ENCODE measurements around the gene LANCL2.
"Not testable (repeated sequence)": the region's sequence is repeated elsewhere in the genome, so short reads cannot be mapped to it uniquely, and the experiment has no call there.

Gene LANCL2

DNA sequence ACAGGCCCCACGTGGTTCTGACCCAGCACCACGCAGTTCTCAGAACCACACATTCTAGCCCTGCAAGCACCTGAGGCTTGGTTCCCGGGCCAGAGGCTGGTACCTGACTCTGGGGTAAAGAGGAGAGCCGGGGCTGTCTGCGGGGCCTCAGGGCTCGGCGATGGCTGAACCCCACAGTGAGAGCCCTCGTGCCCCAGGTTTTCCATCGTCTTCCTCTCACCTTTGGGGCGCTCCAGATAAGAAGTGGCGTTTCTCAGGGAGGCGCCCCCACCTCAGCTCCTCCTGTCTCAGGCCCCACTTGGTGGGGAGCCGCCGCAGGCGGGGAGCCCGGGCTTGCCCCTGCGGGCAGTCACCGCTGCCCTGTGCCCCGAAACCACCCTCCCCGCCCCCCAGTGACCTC is 2.2 kb upstream of the LANCL2 start:
- DNase-seq = no peak

DNA sequence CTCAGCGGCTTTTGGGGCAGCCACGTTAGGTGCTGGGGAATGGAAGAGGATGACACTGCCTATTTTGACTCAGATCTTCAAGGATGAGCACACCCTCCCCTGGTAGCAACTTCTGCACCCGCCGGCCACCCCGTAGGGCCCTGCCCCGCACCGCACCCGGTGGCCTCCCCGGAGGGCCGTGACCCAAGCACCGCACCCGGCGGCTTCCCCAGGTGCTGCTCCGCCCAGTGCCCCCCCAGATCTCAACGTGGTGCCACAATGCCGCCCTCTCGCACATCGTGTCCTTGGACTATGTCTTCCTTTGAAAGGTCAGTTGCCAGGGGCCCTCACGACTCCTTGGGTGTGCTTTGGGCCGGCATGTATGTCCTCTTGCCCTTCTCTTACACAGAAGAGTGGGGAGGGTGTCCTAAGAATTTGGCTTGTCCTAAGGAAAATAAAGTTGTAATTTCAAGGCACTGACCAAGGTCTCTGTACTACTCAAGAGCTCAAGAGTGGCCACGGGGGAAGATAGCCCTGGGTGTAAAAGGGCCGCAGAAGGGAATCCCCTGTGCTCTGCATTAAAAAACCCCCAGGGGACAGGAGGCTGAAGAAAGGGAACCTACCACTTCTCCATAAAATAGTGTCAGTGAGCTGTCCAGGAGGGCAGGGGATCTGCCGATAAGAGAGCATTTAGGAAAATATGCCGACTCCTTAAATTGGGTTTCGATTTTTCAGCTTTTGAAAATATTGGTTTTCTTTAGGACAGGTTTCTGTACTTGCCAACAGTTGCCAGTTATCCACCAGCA is 1.6 kb upstream of the LANCL2 start:
- DNase-seq = no peak

DNA sequence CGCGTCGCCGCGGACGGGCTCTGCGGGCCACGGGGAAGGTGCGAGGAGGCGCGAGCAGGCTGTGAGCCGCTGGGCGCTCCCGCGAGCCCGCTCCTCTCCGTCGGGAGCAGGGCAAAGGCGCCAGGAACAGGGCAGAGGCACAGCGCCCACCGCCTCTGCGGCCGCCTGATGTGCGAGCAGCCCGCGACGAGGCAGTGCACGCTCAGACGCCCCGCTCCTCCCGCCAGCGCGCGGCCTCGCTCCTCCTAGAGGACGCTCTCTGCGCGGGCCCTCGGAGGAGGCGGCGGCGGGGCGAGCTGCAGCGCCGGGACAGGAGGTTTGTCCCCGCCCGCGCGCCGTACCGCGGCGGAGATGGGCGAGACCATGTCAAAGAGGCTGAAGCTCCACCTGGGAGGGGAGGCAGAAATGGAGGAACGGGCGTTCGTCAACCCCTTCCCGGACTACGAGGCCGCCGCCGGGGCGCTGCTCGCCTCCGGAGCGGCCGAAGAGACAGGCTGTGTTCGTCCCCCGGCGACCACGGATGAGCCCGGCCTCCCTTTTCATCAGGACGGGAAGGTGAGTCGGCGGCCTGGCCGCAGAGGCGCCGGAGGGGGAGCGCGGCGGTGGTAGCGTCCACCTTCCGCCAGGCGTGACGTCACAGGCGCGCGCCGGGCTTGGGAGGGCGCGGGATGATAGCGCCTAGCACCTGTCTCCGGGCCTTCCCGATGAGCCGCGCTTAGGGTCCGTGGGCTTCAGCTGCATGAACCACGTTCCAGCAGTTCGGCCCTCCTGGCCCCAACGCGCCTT is 731 bp downstream of the LANCL2 start:
- peak; percentile 93 for DNase-seq

DNA sequence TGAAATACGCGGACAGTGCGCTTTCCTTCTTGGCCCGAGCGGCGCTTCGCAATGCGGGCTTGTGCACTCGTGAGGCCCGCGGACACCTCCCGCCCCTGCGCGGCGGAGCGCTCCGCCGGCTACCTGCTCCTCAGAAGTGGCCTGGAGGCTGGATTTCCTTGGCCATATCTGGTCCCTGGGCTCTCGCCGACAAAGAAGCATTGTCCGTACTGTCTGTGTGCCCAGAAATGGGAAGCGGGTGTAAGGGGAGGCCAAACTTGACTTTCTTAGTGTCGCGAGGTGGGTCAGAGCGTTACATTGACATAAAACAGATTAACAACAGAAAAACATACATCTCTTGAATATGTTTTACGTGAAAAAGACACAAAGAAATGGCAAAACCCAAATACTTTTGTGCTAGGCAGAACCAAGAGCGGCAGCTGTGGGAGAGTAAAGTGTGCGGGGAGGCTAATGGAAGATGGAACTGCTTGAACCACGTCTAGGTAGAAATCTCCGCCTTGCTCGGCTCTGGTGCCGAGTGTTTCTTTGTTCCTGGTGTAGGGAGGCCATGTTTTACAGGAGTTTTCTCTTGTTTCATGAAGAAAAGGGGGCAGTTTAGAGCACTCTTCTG is 1.4 kb downstream of the LANCL2 start:
- no peak for DNase-seq

DNA sequence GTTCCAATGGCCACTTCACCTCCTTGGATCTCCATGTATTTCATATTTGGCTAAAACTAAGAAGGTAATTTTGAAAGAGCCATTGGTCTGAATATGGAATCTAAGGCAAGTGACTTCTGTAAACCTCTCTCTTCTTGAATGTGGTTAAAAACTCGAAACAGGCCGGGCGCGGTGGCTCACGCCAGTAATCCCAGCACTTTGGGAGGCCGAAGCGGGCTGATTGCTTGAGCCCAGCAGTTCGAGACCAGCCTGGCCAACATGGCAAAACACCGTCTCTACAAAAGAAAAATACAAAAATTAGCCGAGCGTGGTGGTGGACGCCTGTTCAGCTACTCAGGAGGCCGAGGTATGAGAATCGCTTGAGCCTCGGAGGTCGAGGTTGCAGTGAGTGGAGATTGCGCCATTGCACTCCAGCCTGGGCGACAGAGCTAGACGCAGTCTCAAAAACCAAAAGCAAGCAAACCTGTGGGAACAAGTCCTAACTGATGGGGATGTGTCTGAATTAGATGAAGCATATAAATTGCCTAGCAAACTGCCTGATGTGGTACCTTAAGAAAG is 2.2 kb downstream of the LANCL2 start:
- DNase-seq = no peak

DNA sequence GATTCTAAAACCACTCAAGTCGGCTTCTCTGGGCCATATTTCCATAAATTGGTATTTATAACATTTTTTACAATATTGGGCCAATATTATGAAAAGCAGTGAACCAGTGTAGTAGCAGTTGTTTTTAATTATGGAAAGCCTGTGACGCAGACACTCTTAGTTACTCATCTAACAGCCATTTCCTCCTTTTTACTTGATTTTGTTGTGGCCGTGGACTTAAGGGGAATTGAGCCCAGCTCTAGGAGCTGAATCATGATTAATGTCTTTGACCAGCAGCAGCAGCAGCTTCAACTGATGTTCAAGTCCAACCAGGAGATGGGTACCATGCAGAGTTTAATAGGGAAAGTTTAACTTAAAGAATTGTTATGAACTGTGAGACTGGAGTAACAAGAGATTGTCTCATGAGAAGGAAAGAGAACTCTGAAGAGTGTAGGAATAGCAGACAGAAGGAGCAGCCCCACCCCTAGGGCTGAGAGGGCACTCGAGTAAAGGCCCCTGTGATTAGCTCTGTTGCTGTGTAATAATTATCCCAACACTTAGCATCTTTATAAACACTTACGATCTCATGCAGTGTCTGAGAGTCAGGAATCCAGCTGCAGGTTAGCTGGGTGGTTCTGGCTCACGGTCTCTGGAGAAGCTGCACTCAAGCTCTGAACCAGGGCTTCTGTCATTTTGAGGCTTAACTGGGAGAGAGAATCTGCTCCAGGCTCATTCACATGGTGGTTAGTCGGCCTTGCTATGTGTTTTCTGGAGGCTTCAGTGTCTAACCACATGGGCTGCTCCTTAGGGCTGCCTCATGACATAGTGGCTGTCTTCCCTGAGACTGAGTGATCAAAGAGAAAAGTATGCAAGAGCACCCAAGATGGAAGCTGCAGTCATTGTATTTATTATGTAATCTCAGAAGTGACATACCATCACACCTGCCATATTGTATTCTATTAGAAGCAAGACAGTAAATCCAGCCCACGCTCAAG is 4.6 kb downstream of the LANCL2 start:
- DNase-seq = no peak

DNA sequence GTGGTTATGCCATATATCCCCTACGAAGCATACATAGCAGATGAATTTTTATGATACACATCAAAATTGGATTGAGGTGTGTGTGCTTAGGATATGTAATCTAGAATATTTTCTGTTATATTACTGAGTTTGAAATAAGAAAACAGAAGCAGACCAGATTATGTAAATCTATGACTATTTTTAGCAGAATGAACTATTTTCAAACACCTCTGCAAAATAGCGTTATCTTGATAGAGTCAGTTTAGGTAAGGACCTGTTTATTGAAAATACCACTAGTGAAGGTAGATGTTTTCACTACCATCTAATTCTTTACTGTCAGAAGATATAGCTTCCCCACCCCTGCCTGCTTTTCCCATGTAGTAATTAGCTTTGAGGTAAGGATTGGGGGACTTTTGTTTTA is 9.1 kb downstream of the LANCL2 start:
- no peak for DNase-seq

DNA sequence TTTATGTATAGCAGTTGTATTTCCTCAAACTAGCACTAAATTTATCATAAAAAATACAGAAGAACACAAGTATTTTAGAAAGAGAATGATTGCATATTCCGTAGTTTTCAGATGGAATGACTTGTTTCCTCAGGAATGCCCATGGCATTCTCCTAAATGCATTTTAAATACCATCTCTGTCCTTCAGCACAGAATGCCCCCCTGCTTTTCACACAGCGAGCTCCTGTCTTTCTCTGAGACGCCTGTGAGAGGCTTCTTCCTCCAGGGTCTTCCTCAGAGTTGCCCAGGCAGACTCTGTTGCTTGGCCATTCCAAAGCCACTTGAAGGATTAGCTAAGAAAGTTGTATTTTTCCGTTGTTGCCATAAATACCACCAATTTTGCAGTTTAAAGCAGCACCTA is 10.1 kb downstream of the LANCL2 start:
- DNase-seq = no peak

DNA sequence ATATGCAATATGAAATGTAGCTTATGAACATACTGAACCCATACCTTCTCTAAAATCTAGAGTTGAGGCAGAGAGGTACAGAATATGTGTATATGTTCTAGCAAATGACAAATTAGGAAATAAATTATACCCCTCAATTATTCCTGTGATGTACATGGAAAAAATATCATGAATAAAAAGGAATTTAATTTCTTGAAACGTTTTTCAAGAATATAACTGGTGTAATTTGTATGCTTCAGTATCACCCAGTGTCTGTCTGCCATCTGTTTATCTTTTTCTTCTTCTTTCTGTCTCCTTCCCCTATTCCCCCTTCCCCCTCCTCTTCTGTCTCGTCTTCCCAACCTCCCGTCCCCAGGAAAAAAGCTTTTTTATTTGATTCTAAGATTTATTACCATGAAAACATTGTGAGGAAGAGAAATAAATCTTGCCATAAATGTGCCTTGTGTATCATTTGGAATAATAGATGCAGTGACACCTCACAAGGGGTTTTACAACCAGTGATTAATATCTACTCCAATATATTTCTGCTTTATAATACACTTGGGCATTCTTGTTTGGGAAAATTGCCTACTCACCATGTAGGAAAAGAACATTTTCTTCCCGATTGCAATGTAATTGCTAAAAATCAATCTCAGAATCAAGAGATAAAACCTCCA is 12.2 kb downstream of the LANCL2 start:
- no peak for DNase-seq

DNA sequence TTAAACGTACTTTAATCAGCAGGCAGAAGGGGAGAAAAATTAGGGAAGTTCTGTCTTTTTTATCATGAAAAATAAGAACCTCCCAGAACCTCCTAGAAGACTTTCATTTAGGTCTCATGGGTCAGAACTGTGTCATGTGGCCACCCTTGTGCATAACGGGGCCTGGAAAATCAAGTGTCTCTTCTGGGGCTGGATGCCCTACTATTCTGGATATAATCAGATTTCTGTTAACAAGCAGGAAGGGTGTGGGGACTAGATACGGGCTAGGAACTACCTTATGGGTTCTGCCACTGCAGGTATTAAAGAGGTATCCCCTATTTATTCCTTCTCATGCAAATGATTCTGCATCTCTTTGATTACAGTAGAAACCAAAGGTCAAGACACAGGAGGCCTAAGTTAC is 14.1 kb downstream of the LANCL2 start:
- DNase-seq = no peak

DNA sequence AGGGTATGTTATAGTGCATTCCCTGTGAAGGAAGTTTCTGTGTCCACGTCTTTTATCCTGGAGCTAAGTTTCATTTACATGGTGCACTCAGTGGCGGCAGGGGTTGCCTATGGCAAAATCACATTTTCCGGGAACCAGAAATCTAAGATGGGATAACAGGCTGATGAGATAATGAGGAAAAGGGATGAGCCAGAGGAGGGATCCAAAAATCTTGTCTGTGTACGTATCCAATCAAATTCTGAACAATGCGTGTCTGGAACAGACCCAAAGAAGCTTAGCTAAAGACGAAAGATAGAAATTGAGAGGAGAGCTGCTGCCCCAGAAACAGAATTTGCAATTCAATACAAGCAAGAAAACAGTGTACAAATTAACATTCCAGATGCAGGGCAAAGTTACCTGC is 16.1 kb downstream of the LANCL2 start:
- no peak for DNase-seq

DNA sequence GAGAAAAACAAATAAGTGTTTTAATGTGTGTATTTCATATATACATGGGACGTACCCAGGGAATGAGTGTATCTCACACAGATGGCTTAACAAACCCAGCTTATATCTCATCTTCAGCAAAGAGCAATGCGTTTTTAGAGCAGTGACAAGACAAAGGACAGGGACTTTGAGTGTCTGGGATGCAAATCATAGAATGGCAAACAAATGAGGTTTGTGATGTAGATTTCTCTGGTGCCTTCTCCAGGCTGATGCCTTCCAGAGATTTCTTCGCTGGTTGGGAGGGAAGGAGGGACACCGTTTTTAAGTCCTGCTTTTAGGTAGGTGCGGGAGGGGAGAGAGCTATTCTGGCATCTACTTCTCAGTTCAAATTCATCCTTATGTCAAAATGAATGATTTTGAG is 16.6 kb downstream of the LANCL2 start:
- no peak for DNase-seq

DNA sequence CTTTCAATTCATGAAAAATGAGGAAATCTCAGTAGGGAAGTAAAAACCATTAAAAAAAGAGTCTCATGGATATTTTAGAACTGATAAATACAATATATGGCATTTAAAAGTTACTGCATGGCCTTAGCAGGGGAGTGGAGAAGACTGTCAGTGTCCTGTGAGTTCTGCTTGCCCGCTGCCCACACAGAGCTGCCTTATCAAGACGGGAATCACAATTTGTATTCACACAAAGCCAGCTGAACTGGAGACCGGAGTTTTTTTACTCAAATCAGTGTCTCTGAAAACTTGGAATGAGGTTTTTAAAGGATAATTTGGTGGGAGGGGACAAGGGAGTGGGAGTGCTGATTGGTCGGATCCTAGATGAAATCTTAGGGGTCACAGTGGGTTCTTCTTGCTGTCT is 17.1 kb downstream of the LANCL2 start:
- DNase-seq = no peak

DNA sequence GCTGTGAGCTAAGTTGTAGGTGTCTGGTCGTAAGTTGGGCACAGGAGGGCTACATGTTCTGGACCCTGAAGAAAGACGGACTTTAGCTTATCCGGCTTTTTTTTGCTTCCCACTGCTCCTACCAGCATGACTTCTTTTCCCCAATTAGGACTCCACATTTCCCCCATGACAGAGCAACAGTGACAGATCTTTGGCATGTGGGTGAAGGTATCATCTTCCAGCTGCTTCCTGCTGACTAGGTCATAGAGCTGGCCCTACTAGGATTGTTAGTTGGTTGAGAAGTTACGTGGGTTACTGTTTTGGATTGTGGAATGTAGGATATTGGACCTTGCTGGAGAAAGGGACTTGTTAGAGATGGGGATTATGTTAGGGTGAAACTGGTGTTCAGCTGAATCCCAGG is 21.4 kb downstream of the LANCL2 start:
- no peak for DNase-seq

DNA sequence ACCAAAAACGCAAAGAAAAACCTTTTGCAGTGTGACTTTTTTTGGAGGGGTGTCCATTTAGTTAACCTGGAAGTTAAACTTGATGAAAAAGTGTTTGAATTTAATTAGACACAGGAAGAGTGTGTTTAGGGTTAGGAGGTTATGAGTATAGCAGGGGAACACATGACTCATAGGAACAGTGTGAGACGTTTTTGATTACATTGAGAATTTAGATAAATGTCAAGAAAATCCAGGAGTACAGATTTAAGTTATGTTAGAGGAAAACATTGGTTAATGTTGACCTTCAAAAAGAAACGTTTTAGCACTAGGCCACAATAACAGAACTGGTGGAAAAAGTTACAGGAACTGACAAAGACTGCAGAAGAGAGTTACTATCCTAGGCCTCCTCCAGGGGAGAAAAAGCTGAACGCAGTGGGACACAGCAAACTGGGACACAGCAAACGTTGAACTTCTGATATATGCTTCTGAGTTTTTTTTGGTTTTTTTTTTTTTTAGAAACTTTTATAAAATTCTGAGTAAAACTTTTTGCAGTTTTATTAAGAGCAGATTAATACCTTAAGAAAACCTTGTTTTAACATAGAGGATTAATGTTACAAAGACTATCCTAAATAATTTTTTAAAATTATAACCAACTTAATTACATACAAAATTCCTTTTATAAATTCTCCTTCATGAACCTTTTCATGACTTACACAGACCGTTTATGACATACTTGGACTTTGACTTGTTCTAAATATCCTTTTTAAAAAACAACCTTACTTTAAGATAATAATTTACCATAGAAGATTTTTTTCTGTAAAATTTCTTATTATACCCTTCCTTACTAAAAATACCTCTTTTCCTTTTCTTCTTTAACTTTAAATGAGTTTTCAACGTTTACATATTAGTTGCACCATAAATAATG is 22.2 kb downstream of the LANCL2 start:
- DNase-seq = no peak

DNA sequence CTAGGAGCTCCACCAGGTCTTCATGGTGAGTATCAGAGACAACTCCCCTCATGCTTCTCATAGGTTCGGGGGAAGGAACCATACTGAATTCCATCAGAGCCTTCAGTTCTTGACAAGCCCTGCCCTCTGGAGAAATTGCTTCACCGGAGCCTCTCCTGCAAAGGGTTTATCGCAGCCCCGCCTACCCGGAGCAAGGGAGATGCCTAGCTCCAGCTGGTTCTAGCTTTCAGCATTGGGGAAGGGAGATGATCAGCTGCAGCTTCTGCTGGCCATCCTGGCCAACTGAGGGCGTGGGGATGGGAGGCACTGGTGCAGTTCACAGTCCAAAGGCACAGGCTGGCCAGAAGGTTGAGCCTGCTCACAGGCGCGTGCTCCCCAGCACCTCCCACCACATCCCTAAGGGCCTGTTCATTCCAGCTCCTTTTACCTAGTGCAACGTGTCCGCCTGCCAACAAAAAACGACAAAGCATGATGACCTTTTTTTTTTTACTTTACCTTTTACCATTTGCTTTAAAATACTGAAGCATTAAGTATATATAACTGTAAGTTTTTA is 31.2 kb downstream of the LANCL2 start:
- DNase-seq = no peak

DNA sequence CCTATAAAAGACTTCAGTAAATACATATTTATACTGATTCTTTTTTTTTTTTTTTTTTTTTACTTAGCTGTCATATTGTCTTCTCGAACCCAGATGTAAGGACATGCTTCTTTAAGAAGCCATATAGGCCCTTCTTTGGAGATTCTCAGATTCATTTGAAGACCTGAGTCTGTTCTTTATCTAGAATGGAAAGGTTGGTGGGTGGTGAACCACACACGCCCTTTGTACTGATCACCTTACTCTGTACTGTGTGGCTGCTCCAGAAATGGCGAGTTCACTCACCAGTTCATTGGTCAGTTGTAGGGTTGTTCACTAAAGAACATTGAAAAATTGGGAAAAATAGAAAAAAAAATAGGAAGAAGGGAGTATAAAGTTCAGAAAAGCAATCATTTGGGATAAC is 32.5 kb downstream of the LANCL2 start:
- DNase-seq = no peak

DNA sequence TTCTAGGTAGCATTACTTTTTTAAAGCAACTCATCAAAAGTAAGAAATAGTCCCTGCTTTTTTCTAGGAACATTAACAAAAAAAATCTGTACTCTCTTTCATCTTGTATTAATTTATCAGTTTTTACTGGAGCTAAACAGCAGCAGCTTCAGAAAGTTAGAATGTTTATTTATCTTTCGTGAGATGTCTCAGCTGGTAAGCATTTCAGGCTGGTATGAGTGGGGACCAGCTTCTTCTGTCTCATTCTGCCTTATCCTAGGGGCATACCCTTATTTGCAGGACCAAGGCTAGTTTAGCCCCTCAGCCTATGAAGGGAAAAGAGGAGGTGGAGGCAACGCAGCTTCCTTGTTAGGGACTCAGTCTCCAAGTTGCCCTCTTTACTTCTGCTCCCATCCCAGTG is 35.1 kb downstream of the LANCL2 start:
- DNase-seq = no peak

DNA sequence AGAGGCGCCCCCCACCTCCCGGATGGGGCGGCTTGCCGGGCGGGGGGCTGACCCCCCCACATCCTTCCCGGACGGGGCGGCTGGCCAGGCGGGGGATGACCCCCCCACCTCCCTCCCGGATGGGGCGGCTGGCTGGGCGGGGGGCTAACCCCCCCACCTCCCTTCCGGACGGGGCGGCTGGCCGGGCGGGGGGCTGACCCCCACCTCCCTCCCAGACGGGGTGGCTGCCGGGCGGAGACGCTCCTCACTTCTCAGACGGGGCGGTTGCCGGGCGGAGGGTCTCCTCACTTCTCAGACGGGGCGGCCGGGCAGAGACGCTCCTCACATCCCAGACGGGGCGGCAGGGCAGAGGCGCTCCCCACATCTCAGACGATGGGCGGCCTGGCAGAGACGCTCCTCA is 37.4 kb downstream of the LANCL2 start:
- DNase-seq = not testable (repeated sequence)

DNA sequence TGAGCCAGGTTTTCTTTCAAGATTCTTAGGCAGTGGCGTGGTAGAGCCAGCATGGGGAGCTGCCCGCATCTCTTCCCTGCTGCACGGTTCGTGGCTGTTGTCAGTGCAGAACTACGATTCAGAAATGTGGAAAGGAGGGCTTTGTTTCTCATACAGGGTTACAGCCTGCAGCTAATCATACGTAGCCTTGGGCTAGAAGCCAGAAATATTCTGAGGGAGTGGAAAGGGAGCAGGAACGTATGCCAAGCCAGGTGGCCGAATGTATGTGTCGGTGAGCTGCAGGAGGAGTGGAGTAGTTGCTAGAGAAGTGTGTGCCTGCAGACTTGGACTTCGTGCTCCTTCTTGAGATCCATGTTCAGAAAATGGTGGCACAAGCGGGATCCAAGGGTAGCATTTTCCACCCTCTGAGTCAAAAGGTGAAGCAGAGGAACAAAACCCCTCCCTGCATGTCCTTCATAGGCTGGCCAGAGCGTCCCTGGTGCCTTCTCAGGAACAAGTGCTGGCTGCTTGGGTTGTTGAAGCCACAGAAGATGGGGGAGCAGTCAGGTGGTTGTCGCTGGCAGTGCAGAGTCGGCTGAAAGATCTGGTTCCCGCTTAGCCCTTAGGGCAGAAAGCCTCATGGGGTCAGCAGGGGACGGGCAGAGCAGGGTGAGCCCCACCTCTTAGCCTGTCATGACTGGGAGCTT is 40.9 kb downstream of the LANCL2 start:
- no peak for DNase-seq
